Neural progenitor cell (in vitro differentiated cells): ENCODE data around the gene PTTG1IP2. TPM values are rescaled to one million over a fixed set of nuclear protein-coding genes. Genes with fewer than 3 reads are reported as not detected.

ENCODE experiments used
- DNase-seq: peaks from one replicate; pipeline ENCODE4 v3.0.0-alpha.2; 2016; ENCODE audit warnings: low spot score
- H2AFZ ChIP-seq: fragments of 200-600 bp; sonication (generic); replicated peaks from 2 replicates; pipeline ENCODE4 v1.6.1; 2016; ENCODE audit warnings: antibody characterized with exemption
- H3F3A ChIP-seq: fragments of 200-600 bp; sonication (generic); 2 replicates; pipeline ENCODE4 v1.6.1; 2016; ENCODE audit warnings: antibody characterized with exemption, low read depth
- H3K27ac ChIP-seq: fragments of 200-600 bp; sonication (generic); 2 replicates; pipeline ENCODE4 v1.5.1; 2016; ENCODE audit warnings: mild to moderate bottlenecking
- H3K27me3 ChIP-seq: fragments of 200-600 bp; sonication (generic); 2 replicates; pipeline ENCODE4 v1.6.1; 2016; ENCODE audit warnings: mild to moderate bottlenecking, moderate library complexity
- H3K36me3 ChIP-seq: fragments of 200-600 bp; sonication (generic); 2 replicates; pipeline ENCODE4 v1.5.1; 2016
- H3K4me1 ChIP-seq: fragments of 200-600 bp; sonication (generic); 2 replicates; pipeline ENCODE4 v1.6.1; 2016; ENCODE audit warnings: mixed run types
- H3K4me2 ChIP-seq: fragments of 200-600 bp; sonication (generic); 2 replicates; pipeline ENCODE4 v1.6.1; 2016
- H3K4me3 ChIP-seq: fragments of 200-600 bp; sonication (generic); 2 replicates; pipeline ENCODE4 v1.5.1; 2016
- H3K79me2 ChIP-seq: fragments of 200-600 bp; sonication (generic); 2 replicates; pipeline ENCODE4 v1.6.1; 2016; ENCODE audit warnings: low read depth
- H3K9ac ChIP-seq: fragments of 200-600 bp; sonication (generic); 2 replicates; pipeline ENCODE4 v1.6.1; 2016
- H3K9me3 ChIP-seq: fragments of 200-600 bp; sonication (generic); 2 replicates; pipeline ENCODE4 v1.5.1; 2016; ENCODE audit warnings: low read depth
- H4K20me1 ChIP-seq: fragments of 200-600 bp; sonication (generic); 2 replicates; pipeline ENCODE4 v1.6.1; 2016; ENCODE audit warnings: low read depth
- H3K27ac Mint-ChIP-seq: 3 replicates; pipeline ENCODE4 v1.8.0; 2021; ENCODE audit warnings: mixed read lengths
- H3K27me3 Mint-ChIP-seq: 2 replicates; pipeline ENCODE4 v1.8.0; 2022; ENCODE audit warnings: low read depth, mild to moderate bottlenecking, inconsistent platforms, moderate library complexity, mixed read lengths; ENCODE audit not compliant: insufficient read depth
- H3K36me3 Mint-ChIP-seq: 3 replicates; pipeline ENCODE4 v1.8.0; 2021; ENCODE audit warnings: mixed read lengths
- H3K4me1 Mint-ChIP-seq: 3 replicates; pipeline ENCODE4 v1.8.0; 2021; ENCODE audit warnings: mixed read lengths
- H3K4me3 Mint-ChIP-seq: 3 replicates; pipeline ENCODE4 v1.8.0; 2021; ENCODE audit warnings: mild to moderate bottlenecking, moderate library complexity, mixed read lengths
- H3K9me3 Mint-ChIP-seq: 3 replicates; pipeline ENCODE4 v1.8.0; 2020; ENCODE audit warnings: mixed read lengths
- EZH2 ChIP-seq: fragments of 200-600 bp; sonication (generic); IDR thresholded peaks from 2 replicates; pipeline ENCODE4 v1.6.1; 2017; ENCODE audit warnings: antibody characterized with exemption, mild to moderate bottlenecking, moderate library complexity
- EZH2phosphoT487 ChIP-seq: fragments of 200-600 bp; sonication (generic); IDR thresholded peaks from 2 replicates; pipeline ENCODE4 v1.6.1; 2017; ENCODE audit warnings: antibody characterized with exemption
- total RNA-seq: library from RNA; depleted of rRNA; stranded (reverse); fragments of >200 nt; gene quantifications from 2 replicates; pipeline ENCODE4 v1.2.3, GENCODE V29; 2015; ENCODE audit warnings: low replicate concordance
- TF ChIP-seq, protein P1 (sequence below): fragments of 200-600 bp; sonication (generic); IDR thresholded peaks from 2 replicates; pipeline ENCODE4 v1.5.1; 2017; ENCODE audit warnings: antibody characterized with exemption, mild to moderate bottlenecking

The PTTG1IP2 gene
- total RNA-seq, 1 donor from 2014 or later, result not detected

GRCh38 chr7:90507692-90508091, 38.3 kb downstream of the PTTG1IP2 start:
- no peak overlapping the region for H3K27ac Mint-ChIP-seq
- no peak overlapping the region for H3K9ac ChIP-seq
- no peak overlapping the region for H3K4me3 ChIP-seq
- no peaks in the 10 kb centered on the region for H3K79me2 ChIP-seq
- no peaks in the 10 kb centered on the region for H3F3A ChIP-seq
- H4K20me1 ChIP-seq, result no peaks in the 10 kb centered on the region
- no peaks in the 10 kb centered on the region for H3K36me3 ChIP-seq
- H3K9me3 Mint-ChIP-seq, result no peaks in the 10 kb centered on the region
- no peak overlapping the region for H3K4me3 Mint-ChIP-seq
- no peak overlapping the region for H2AFZ ChIP-seq
- H3K4me2 ChIP-seq, result no peak overlapping the region
- no peaks in the 10 kb centered on the region for H3K27me3 ChIP-seq
- no peaks in the 10 kb centered on the region for H3K4me1 Mint-ChIP-seq
- no peak for DNase-seq
- H3K36me3 Mint-ChIP-seq, result no peaks in the 10 kb centered on the region
- H3K27ac ChIP-seq, result no peak overlapping the region
- H3K27me3 Mint-ChIP-seq, result peaks cover 3% of the 10 kb centered on the region
- H3K4me1 ChIP-seq, result no peaks in the 10 kb centered on the region
- TF ChIP-seq EZH2 (no peak), EZH2phosphoT487 (no peak)
- TF ChIP-seq, protein P1, sequence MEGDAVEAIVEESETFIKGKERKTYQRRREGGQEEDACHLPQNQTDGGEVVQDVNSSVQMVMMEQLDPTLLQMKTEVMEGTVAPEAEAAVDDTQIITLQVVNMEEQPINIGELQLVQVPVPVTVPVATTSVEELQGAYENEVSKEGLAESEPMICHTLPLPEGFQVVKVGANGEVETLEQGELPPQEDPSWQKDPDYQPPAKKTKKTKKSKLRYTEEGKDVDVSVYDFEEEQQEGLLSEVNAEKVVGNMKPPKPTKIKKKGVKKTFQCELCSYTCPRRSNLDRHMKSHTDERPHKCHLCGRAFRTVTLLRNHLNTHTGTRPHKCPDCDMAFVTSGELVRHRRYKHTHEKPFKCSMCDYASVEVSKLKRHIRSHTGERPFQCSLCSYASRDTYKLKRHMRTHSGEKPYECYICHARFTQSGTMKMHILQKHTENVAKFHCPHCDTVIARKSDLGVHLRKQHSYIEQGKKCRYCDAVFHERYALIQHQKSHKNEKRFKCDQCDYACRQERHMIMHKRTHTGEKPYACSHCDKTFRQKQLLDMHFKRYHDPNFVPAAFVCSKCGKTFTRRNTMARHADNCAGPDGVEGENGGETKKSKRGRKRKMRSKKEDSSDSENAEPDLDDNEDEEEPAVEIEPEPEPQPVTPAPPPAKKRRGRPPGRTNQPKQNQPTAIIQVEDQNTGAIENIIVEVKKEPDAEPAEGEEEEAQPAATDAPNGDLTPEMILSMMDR, result no peak
- no peaks in the 10 kb centered on the region for H3K9me3 ChIP-seq

DNA sequence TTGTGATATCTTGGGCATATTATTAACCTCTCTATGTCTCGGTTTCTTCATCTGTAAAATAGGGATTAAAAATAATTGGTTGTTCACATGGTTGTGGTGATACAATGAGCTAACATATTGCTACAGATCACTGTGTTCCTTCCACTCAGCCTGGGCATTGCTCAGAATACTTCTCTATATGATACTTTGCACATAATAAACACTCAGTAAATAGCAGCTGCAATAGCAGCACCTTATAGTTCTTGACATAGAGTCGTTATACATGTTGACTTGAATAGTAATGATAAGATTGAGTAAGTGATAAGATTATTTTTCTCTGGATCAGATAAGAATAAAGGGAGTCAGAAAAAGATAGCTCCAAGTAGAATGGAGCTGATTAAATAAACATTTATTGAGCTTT, 42.3 kb downstream of the PTTG1IP2 start:
- Histone ChIP-seq H3K9ac (no peak overlapping the region), H3K27ac (no peak overlapping the region), H2AFZ (no peak overlapping the region), H3K4me3 (no peak overlapping the region), H3F3A (no peaks in the 10 kb centered on the region), H3K27me3 (no peaks in the 10 kb centered on the region), H3K79me2 (no peaks in the 10 kb centered on the region), H3K4me2 (no peak overlapping the region), H4K20me1 (no peaks in the 10 kb centered on the region), H3K4me1 (no peaks in the 10 kb centered on the region), H3K36me3 (no peaks in the 10 kb centered on the region), H3K9me3 (no peaks in the 10 kb centered on the region)
- Mint-ChIP-seq H3K36me3 (no peaks in the 10 kb centered on the region), H3K27ac (no peak overlapping the region), H3K4me1 (no peaks in the 10 kb centered on the region), H3K27me3 (peaks cover 2% of the 10 kb centered on the region), H3K9me3 (no peaks in the 10 kb centered on the region), H3K4me3 (no peak overlapping the region)
- DNase-seq, result no peak
- TF ChIP-seq EZH2phosphoT487, result no peak
- no peak for TF ChIP-seq EZH2
- TF ChIP-seq, protein P1, result no peak

DNA sequence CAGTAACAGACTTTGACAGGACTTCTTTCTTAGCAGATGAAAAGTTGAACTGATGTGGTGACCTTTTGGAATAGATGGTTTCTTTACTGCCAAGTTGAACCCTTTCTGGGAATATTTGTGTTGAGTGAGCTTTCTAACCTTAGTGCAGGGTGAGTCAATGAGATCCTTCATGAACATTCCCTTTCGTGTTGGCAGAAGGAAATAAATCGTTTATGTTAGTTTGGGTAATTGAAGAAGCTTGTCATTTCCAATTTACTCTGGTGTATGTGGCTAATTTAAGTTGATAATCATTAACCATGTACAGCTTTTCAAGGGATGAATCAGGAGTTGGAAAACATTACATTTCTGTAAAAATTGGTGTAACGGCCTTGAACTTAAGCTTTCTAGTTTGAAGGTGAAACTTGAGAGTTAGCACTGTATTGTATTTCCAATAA, 43.4 kb downstream of the PTTG1IP2 start:
- Histone ChIP-seq H3K27ac (no peak overlapping the region), H3K79me2 (no peaks in the 10 kb centered on the region), H3K9ac (no peak overlapping the region), H3K27me3 (no peaks in the 10 kb centered on the region), H3F3A (no peaks in the 10 kb centered on the region), H3K4me2 (no peak overlapping the region), H3K36me3 (no peaks in the 10 kb centered on the region), H3K9me3 (no peaks in the 10 kb centered on the region), H2AFZ (no peak overlapping the region), H4K20me1 (no peaks in the 10 kb centered on the region), H3K4me3 (no peak overlapping the region), H3K4me1 (no peaks in the 10 kb centered on the region)
- Mint-ChIP-seq H3K27ac (no peak overlapping the region), H3K36me3 (no peaks in the 10 kb centered on the region), H3K9me3 (no peaks in the 10 kb centered on the region), H3K27me3 (peaks cover 2% of the 10 kb centered on the region), H3K4me3 (no peak overlapping the region), H3K4me1 (no peaks in the 10 kb centered on the region)
- no peak for DNase-seq
- TF ChIP-seq, protein P1, result no peak
- no peak for TF ChIP-seq EZH2phosphoT487
- TF ChIP-seq EZH2, result no peak
